HG03439 (cell line): ENCODE measurements around the gene FASTKD3.
A peak's percentile ranks its signal among the peaks of the same experiment; 100 is the strongest.
"Not testable (repeated sequence)": the region's sequence is repeated elsewhere in the genome, so short reads cannot be mapped to it uniquely, and the experiment has no call there.

Experiments
- ATAC-seq: cut with Tn5 transposase; IDR thresholded peaks from one replicate; pipeline ENCODE4 v1.9.1; 2021; ENCODE audit warnings: mild to moderate bottlenecking, moderate library complexity; ENCODE audit not compliant: unreplicated experiment

FASTKD3 gene

GRCh38 chr5:7868773-7869473 lies at the start of gene FASTKD3, which contains the start of gene MTRR:
Gene FASTKD3, minus strand, starts transcription at chr5:7869031. Its CDS starts 948 bp downstream, at chr5:7868083.
Gene MTRR, plus strand, starts transcription at chr5:7869148. Its CDS starts 1,647 bp downstream, at chr5:7870795.
- peak; percentile 98 for ATAC-seq

- ATAC-seq: no peak
These were observed 48.6 kb upstream of the FASTKD3 start for GRCh38 chr5:7917130-7918123.

GRCh38 chr5:7916171-7916804 lies 47.5 kb upstream of the FASTKD3 start:
- no peak for ATAC-seq

- not testable (repeated sequence) for ATAC-seq
These were observed 42.6 kb upstream of the FASTKD3 start for GRCh38 chr5:7911429-7911771.

- no peak for ATAC-seq
These were observed 42.1 kb upstream of the FASTKD3 start for GRCh38 chr5:7910738-7911428.

GRCh38 chr5:7908317-7908716 lies 39.5 kb upstream of the FASTKD3 start:
- ATAC-seq: no peak

GRCh38 chr5:7907612-7908011 lies 38.8 kb upstream of the FASTKD3 start:
- no peak for ATAC-seq

GRCh38 chr5:7904170-7904569 lies 35.3 kb upstream of the FASTKD3 start:
- ATAC-seq: no peak

GRCh38 chr5:7902666-7903625 lies 34.1 kb upstream of the FASTKD3 start:
- no peak for ATAC-seq

- no peak for ATAC-seq
These were observed 33.4 kb upstream of the FASTKD3 start for GRCh38 chr5:7902201-7902600.

GRCh38 chr5:7897014-7897600 lies 28.3 kb upstream of the FASTKD3 start:
- ATAC-seq: no peak

- ATAC-seq: peak; percentile 91
These were observed 26.0 kb upstream of the FASTKD3 start for GRCh38 chr5:7894860-7895259.

- no peak for ATAC-seq
These were observed 25.6 kb upstream of the FASTKD3 start for GRCh38 chr5:7894439-7894838.

- ATAC-seq: no peak
These were observed 20.1 kb upstream of the FASTKD3 start for GRCh38 chr5:7888901-7889300.

- ATAC-seq: no peak
These were observed 18.1 kb upstream of the FASTKD3 start for GRCh38 chr5:7886849-7887475.

- no peak for ATAC-seq
These were observed 15.8 kb upstream of the FASTKD3 start for GRCh38 chr5:7884491-7885267.

- no peak for ATAC-seq
These were observed 14.1 kb upstream of the FASTKD3 start for GRCh38 chr5:7882926-7883325.

GRCh38 chr5:7881816-7882215 lies 13.0 kb upstream of the FASTKD3 start:
- no peak for ATAC-seq
